Mesenteric fat pad (tissue), 1 donor: ENCODE data around the gene KRT78. TPM values are rescaled to one million over a fixed set of nuclear protein-coding genes. Genes with fewer than 3 reads are reported as not detected.

Source experiments
- DNase-seq: peaks from one replicate; pipeline ENCODE4 v3.0.0-alpha.2; 2020; ENCODE audit warnings: low spot score
- total RNA-seq: library from RNA; stranded (reverse); fragmentation: NEBNext Ultra II Directional; extraction: Animal tissue kit (Norgen Biotek cat#: 25700); gene quantifications from one replicate; pipeline ENCODE4 v1.2.1, GENCODE V29; 2021
- donor health status: DM: yes; HTN: yes; CAD: no.

The KRT78 gene
- total RNA-seq, 1 donor from 2014 or later = not detected

- DNase-seq = no peak
Measured at GRCh38 chr12:52826611-52827498, 21.9 kb downstream of the KRT78 start.

- no peak for DNase-seq
Measured at GRCh38 chr12:52825961-52826360, 22.8 kb downstream of the KRT78 start.

- no peak for DNase-seq
Measured at GRCh38 chr12:52824741-52825410, 23.9 kb downstream of the KRT78 start.

GRCh38 chr12:52823761-52824450, 24.9 kb downstream of the KRT78 start:
- no peak for DNase-seq

GRCh38 chr12:52822771-52823510, 25.9 kb downstream of the KRT78 start:
- DNase-seq = no peak

- DNase-seq = no peak
Measured at GRCh38 chr12:52821826-52822660, 26.8 kb downstream of the KRT78 start.

- DNase-seq = no peak
Measured at GRCh38 chr12:52821071-52821730, 27.6 kb downstream of the KRT78 start.

GRCh38 chr12:52820521-52820920, 28.3 kb downstream of the KRT78 start:
- no peak for DNase-seq

GRCh38 chr12:52819731-52820510, 28.9 kb downstream of the KRT78 start:
- no peak for DNase-seq

- DNase-seq = no peak
Measured at GRCh38 chr12:52818887-52819420, 29.8 kb downstream of the KRT78 start.

GRCh38 chr12:52818388-52818787, 30.4 kb downstream of the KRT78 start:
- DNase-seq = no peak

GRCh38 chr12:52817699-52818238, 31.0 kb downstream of the KRT78 start:
- DNase-seq = no peak

- no peak for DNase-seq
Measured at GRCh38 chr12:52817003-52817698, 31.6 kb downstream of the KRT78 start.

- no peak for DNase-seq
Measured at GRCh38 chr12:52815676-52816588, 32.9 kb downstream of the KRT78 start.

- DNase-seq = no peak
Measured at GRCh38 chr12:52815161-52815560, 33.6 kb downstream of the KRT78 start.

- DNase-seq = no peak
Measured at GRCh38 chr12:52814710-52815155, 34.1 kb downstream of the KRT78 start.
